ENCODE data around the gene TEX2. TPM values are rescaled to one million over a fixed set of nuclear protein-coding genes. Genes with fewer than 3 reads are reported as not detected.

The TEX2 gene
- total and polyA plus RNA-seq, 9 of the 15 experiments (the other 6 are each of a cell fraction or from before 2014, with no cell fraction given), result 4.1 to 27.6 (median 19.3) TPM

DNA sequence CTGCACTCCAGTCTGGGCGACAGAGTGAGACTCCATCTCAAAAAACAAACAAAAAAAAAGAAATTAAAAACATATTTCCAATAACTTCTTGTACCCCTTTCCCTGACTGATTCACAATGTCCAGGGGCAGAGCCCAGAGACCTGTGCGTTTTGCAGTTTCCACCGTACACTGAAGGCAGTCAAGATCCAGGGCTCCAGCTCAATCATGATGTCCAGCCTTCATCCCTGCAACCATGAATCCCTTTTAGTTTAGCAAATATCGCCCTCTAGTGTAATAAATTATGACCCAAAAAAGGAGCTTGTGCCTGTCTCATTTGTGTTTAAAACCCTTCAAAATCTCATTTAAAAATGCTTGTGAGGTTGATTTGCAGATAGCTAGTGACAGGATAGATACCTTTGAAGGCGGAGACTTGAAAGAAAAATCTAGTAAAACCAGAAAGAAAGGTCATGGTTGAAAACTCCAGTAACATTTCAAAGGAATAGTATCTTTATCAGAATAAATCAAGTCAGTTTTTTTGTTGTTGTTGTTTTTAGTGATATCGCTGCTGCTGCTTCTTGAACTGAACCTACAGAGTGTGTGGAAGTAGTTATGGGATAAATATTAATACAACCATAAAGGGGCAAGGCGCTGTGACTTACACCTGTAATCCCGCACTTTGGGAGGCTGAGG, 129.4 kb downstream of the TEX2 start (continued):
- no peak for TF ChIP-seq ZNF395 (CRISPR knock-in tag; IDR thresholded peaks at IDR 0.05)
- TF ChIP-seq, protein P1, sequence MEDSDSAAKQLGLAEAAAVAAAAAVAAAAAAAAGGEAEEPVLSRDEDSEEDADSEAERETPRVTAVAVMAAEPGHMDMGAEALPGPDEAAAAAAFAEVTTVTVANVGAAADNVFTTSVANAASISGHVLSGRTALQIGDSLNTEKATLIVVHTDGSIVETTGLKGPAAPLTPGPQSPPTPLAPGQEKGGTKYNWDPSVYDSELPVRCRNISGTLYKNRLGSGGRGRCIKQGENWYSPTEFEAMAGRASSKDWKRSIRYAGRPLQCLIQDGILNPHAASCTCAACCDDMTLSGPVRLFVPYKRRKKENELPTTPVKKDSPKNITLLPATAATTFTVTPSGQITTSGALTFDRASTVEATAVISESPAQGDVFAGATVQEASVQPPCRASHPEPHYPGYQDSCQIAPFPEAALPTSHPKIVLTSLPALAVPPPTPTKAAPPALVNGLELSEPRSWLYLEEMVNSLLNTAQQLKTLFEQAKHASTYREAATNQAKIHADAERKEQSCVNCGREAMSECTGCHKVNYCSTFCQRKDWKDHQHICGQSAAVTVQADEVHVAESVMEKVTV (CRISPR knock-in tag; IDR thresholded peaks at IDR 0.05), result peak; percentile 75
- no peak for TF ChIP-seq CBX8 (IDR thresholded peaks at IDR 0.05; ENCODE audit: borderline replicate concordance, extremely low read depth, low read depth, low read length, poor library complexity, severe bottlenecking)
- TF ChIP-seq ZNF311 (CRISPR knock-in tag; IDR thresholded peaks at IDR 0.05), result no peak
- TF ChIP-seq ZNF174 (CRISPR knock-in tag; IDR thresholded peaks at IDR 0.05), result no peak
- no peak for TF ChIP-seq GTF2B (IDR thresholded peaks at IDR 0.05; ENCODE audit: extremely low read depth, insufficient read length)
- no peak for TF ChIP-seq E2F8 (IDR thresholded peaks at IDR 0.05; ENCODE audit: low read depth, partially characterized antibody)
- TF ChIP-seq, protein P2, sequence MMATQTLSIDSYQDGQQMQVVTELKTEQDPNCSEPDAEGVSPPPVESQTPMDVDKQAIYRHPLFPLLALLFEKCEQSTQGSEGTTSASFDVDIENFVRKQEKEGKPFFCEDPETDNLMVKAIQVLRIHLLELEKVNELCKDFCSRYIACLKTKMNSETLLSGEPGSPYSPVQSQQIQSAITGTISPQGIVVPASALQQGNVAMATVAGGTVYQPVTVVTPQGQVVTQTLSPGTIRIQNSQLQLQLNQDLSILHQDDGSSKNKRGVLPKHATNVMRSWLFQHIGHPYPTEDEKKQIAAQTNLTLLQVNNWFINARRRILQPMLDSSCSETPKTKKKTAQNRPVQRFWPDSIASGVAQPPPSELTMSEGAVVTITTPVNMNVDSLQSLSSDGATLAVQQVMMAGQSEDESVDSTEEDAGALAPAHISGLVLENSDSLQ (IDR thresholded peaks at IDR 0.05), result peak; percentile 12; the same call in 1 of the 2 replicates
- no peak for TF ChIP-seq CBX1 (IDR thresholded peaks at IDR 0.05; ENCODE audit: low read depth)
- TF ChIP-seq CHCHD3 (CRISPR knock-in tag; IDR thresholded peaks at IDR 0.05), result no peak
- TF ChIP-seq STAG1 (CRISPR knock-in tag; IDR thresholded peaks at IDR 0.05; ENCODE audit: borderline replicate concordance), result no peak; the same call in 1 of the 2 replicates
- TF ChIP-seq OTX1 (CRISPR knock-in tag; IDR thresholded peaks at IDR 0.05), result no peak
- TF ChIP-seq FOXP1 (CRISPR knock-in tag; IDR thresholded peaks at IDR 0.05), result no peak
- TF ChIP-seq XRCC4 (IDR thresholded peaks at IDR 0.05; ENCODE audit: extremely low read depth, insufficient read depth, insufficient read length), result no peak
- no peak for TF ChIP-seq MEF2A (IDR thresholded peaks at IDR 0.05; ENCODE audit: control insufficient read depth, low read depth, low read length)
- TF ChIP-seq PRMT5 (CRISPR knock-in tag; IDR thresholded peaks at IDR 0.05), result no peak
- no peak for TF ChIP-seq NR4A1 (CRISPR knock-in tag; IDR thresholded peaks at IDR 0.05)
- TF ChIP-seq NR4A1 (tag; IDR thresholded peaks at IDR 0.05), result no peak
- TF ChIP-seq ETV6 (IDR thresholded peaks at IDR 0.05; ENCODE audit: borderline replicate concordance in 1 of 2, low read depth in 2 of 2, low read length in 1 of 2), result no peak
- TF ChIP-seq ETV6 (CRISPR knock-in tag; IDR thresholded peaks at IDR 0.05; ENCODE audit: borderline replicate concordance), result no peak
- TF ChIP-seq NCOA6 (IDR thresholded peaks at IDR 0.05), result no peak
